Epithelial cell of proximal tubule (primary cell): Measurements from ENCODE around the gene NF1. TPM values are rescaled to one million over a fixed set of nuclear protein-coding genes. Genes with fewer than 3 reads are reported as not detected.
"Not testable (repeated sequence)": the region's sequence is repeated elsewhere in the genome, so short reads cannot be mapped to it uniquely, and the experiment has no call there.

Source experiments
- DNase-seq: peaks from one replicate; pipeline ENCODE4 v3.0.0-alpha.2; 2011; ENCODE audit warnings: low read depth
- H3K4me3 ChIP-seq: 2 replicates; pipeline ENCODE4 v1.5.1; 2011; ENCODE audit warnings: low read depth, mild to moderate bottlenecking, low read length
- total RNA-seq: library from RNA; depleted of rRNA; stranded (reverse); fragments of >200 nt; gene quantifications from 2 replicates; pipeline ENCODE4 v1.2.3, GENCODE V29; 2015
- TF ChIP-seq, protein P1 (sequence below): conservative IDR thresholded peaks from 2 replicates; pipeline ENCODE4 v1.5.1; 2012; ENCODE audit warnings: low read depth, mild to moderate bottlenecking, low read length

Gene NF1
- total RNA-seq, 1 donor from 2014 or later = 40.2 TPM

DNA sequence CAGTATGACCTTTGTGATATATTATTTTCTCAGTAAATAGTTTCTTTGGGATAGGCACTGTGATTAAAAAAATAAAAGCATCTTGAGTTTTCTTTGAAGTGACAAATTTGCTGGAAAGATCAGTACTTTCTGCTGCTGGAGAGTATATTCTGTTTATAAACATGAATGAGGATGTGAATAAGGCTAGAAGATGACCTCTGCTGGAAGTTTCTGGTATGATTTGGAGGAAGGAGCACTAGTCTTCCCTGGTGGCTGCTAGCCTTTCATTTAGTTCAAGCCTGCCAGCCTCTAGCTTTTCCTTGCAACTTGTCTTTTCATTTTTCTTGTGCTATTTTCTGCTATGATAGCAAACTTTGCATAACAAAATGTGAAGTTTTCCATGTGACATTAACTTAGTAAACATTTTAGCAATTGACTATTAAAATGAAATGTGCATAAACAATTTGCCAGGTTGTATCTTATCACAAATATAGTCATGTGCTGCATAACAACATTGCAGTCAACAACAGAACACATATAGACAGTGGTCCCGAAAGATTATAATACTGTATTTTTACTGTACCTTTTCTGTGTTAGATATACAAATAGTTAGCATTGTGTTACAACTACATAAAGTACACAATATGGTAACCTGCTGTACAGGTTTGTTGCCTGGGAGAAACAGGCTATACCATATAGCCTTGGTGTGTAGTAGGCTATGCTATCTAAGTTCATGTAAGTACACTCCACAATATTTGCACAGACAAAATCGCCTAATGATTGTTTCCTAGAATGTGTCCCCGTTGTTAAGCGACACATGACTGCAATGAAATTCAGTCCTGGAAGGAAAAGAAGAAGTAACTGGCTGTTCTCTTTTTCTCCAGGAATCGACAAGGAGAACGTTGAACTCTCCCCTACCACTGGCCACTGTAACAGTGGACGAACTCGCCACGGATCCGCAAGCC lies 278.6 kb downstream of the NF1 start:
- H3K4me3 ChIP-seq = no peak overlapping the region
- DNase-seq = no peak
- TF ChIP-seq, protein P1, sequence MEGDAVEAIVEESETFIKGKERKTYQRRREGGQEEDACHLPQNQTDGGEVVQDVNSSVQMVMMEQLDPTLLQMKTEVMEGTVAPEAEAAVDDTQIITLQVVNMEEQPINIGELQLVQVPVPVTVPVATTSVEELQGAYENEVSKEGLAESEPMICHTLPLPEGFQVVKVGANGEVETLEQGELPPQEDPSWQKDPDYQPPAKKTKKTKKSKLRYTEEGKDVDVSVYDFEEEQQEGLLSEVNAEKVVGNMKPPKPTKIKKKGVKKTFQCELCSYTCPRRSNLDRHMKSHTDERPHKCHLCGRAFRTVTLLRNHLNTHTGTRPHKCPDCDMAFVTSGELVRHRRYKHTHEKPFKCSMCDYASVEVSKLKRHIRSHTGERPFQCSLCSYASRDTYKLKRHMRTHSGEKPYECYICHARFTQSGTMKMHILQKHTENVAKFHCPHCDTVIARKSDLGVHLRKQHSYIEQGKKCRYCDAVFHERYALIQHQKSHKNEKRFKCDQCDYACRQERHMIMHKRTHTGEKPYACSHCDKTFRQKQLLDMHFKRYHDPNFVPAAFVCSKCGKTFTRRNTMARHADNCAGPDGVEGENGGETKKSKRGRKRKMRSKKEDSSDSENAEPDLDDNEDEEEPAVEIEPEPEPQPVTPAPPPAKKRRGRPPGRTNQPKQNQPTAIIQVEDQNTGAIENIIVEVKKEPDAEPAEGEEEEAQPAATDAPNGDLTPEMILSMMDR = peak; percentile 65

DNA sequence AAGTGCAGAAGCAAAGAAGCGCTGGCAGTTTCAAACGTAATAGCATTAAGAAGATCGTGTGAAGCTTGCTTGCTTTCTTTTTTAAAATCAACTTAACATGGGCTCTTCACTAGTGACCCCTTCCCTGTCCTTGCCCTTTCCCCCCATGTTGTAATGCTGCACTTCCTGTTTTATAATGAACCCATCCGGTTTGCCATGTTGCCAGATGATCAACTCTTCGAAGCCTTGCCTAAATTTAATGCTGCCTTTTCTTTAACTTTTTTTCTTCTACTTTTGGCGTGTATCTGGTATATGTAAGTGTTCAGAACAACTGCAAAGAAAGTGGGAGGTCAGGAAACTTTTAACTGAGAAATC lies 279.3 kb downstream of the NF1 start:
- TF ChIP-seq, protein P1 = no peak
- no peak overlapping the region for H3K4me3 ChIP-seq
- DNase-seq = no peak

DNA sequence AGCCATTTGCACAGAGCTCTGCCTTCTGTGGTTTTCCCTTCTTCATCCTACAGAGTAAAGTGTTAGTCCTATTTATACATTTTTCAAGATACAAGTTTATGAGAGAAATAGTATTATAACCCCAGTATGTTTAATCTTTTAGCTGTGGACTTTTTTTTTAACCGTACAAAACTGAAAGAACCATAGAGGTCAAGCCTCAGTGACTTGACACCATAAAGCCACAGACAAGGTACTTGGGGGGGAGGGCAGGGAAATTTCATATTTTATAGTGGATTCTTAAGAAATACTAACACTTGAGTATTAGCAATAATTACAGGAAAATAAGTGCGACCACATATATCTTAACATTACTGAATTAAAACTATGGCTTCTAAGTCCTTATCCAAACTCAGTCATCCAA lies 279.7 kb downstream of the NF1 start:
- DNase-seq = no peak
- H3K4me3 ChIP-seq = no peak overlapping the region
- TF ChIP-seq, protein P1 = no peak

DNA sequence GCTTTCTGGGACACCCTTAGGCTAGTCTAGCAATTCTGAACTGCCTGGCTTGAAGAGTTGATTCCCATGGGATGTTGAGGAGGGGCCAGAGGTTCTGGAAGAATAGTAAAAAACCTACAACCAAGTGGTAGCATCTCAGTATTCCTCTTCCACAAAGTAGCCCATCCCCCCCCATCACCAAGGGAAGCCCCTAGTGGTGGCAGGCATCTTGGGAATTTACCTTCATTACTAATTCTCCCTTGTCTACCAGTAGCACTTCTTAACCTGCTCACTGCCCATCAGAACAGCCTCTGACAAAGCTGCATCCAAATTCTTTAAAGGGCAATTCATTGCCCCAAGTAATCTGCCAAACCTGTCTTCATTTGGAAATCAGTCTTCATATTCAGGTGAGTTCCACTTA lies 283.9 kb downstream of the NF1 start:
- no peak for DNase-seq
- TF ChIP-seq, protein P1 = peak; percentile 33
- no peak overlapping the region for H3K4me3 ChIP-seq

DNA sequence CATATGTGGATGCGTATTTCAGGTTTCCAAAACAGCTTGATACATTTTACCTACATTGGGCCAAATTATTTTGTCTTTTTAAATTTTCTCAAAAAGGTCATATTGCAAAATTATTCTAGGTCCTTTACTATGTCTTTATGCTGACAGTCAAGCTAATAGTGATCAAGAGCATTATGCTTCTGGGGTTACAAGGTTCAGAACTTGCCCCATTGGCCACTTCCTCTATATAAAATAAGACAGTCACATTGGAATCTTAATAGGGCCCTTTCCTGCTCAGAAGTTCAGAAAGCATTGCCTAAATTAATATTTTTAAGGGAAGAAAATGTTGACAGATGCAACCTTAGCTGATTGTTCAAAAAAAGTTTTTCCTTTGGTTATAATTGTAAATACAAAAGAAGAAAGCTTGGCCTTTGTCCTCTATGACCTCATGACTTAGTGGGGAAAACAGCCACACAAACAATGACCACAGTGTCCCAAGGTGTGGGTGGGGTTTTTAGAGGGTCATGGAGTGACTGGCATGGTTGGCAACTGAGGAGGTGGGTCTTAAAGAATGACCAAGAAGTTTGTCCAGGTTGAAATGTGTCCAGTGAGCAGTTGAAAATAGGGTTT lies 284.9 kb downstream of the NF1 start:
- no peak for DNase-seq
- TF ChIP-seq, protein P1 = no peak
- H3K4me3 ChIP-seq = no peak overlapping the region

DNA sequence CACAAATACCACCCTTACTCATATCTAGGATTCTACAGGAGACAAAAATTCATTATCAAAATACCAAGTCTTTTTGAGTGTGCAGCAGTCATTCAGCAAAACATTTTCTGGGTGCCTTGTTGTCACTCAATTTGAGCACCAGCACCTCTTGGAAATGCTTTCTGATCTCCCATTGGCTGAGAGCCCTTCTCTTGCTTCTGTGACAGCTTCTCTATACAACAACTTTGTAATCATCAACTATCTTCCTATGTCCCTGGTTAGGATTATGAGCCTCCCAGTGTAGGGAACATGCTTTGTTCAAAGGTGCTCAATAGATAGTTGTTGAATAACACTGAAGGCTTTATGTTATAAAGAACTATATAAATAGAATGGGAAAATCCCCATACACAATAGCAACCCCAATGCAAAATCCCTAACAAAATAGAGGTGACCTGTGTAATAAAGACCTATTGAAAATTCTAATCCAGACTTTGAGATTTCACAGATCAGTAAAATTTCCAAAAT lies 286.4 kb downstream of the NF1 start:
- DNase-seq = no peak
- TF ChIP-seq, protein P1 = no peak
- no peak overlapping the region for H3K4me3 ChIP-seq

DNA sequence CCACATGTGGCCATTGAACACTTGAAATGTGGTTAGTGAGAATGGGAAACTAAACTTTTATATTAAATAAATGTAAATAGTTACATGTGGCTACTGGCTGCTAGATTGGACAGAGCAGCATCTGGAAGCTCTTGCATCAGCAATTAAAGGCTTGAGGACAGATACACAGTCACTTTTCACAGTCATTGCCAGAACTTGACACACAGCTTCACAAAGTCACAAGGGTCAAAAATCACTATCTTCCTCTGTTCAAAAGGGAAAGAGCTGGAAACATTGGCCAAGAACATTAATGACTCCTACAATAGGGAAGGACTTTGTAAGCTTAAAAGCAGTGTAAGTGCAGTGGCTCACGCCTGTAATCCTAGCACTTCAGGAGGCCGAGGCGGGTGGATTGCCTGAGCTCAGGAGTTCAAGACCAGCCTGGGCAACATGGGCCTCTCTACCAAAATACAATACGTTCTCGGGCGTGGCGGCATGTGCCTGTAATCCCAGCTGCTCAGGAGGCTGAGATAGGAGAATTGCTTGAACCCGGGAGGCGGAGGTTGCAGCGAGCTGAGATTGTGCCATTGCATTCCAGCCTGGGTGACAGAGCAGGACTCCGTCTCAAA lies 288.0 kb downstream of the NF1 start:
- not testable (repeated sequence) for DNase-seq

DNA sequence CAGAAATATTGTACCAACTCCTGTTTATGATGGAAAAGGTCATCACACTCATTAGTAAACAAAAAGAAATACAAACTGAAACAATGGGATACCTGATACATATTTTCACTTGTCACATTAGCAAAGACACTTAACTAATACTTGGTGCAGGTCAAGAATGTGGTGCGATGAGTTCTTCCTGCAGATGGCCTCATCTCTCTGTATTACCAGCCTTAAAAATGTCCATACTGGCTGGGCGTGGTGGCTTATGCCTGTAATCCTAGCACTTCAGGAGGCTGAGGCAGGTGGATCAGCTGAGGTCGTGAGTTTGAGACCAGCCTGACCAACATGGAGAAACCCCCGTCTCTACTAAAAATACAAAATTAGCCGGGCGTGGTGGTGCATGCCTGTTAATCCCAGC lies 288.7 kb downstream of the NF1 start:
- H3K4me3 ChIP-seq, DNase-seq: not testable (repeated sequence)

More for the DNA sequence above, 288.0 kb downstream of the NF1 start:
- H3K4me3 ChIP-seq = not testable (repeated sequence)
